LHCN-M2 (cell line): Measurements from ENCODE around the gene MEGF9. TPM values are rescaled to one million over a fixed set of nuclear protein-coding genes. Genes with fewer than 3 reads are reported as not detected.
"Not testable (repeated sequence)": the region's sequence is repeated elsewhere in the genome, so short reads cannot be mapped to it uniquely, and the experiment has no call there.

Experiments
- DNase-seq: peaks from one replicate; pipeline ENCODE4 v3.0.0-alpha.2; 2012; ENCODE audit warnings: low read depth
- total RNA-seq: library from RNA; depleted of rRNA; stranded (reverse); fragments of >200 nt; gene quantifications from 2 replicates; pipeline ENCODE4 v1.2.3, GENCODE V29; 2014

The MEGF9 gene
- total RNA-seq, 1 experiment from 2014 or later, result 9.4 TPM

GRCh38 chr9:120659676-120660075 is 54.6 kb downstream of the MEGF9 start:
- no peak for DNase-seq

- no peak for DNase-seq
Observed at GRCh38 chr9:120659209-120659608, 55.1 kb downstream of the MEGF9 start.

DNA sequence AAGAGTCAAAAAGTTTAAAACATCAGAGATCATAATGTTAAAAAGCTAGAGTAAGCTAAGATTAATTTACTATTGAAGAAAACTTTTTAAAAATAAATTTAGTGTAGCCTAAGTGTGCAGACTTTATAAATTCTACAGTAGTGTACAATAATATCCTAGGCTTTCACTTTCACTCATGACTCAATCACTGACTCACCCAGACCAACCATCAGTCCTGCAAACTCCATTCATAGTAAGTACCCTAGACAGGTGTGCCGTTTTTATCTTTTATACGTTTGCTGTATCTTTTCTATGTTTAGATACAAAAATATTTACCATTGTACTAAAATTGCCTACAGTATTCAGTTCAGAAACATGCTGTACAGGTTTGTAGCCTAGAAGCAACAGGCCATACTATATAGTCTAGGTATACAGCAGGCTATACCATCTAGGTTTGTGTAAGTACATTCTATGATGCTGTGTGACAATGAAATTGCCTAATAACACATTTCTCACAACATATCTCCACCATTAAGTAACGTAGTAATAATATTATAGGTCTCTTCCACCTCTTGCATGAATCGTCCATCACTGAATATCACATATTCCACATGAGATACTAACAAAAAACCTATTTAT is 59.2 kb downstream of the MEGF9 start:
- DNase-seq, result peak; percentile 76

GRCh38 chr9:120654272-120654671 is 60.0 kb downstream of the MEGF9 start:
- no peak for DNase-seq

DNA sequence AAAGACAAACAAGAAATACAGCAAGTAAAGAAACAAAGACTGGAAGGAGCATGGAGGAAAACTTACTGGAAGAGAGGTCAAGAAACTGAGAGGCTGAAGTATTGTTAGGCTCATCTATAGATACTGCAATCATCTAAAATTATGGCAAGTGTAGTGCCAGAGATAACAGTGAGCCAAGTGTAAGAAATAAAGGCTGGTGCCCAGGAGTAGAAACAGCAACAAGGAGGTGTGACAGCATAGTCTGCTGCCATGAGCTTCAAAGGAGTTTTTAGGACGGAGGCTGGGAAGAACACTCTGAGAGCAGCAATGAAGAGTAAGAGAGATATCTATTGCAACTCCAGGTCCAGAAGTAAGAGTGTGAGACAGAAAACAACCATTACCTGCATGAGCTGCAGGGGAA is 60.5 kb downstream of the MEGF9 start:
- DNase-seq, result no peak

GRCh38 chr9:120652934-120653333 is 61.3 kb downstream of the MEGF9 start:
- no peak for DNase-seq

GRCh38 chr9:120650352-120650751 is 63.9 kb downstream of the MEGF9 start:
- DNase-seq, result no peak

DNA sequence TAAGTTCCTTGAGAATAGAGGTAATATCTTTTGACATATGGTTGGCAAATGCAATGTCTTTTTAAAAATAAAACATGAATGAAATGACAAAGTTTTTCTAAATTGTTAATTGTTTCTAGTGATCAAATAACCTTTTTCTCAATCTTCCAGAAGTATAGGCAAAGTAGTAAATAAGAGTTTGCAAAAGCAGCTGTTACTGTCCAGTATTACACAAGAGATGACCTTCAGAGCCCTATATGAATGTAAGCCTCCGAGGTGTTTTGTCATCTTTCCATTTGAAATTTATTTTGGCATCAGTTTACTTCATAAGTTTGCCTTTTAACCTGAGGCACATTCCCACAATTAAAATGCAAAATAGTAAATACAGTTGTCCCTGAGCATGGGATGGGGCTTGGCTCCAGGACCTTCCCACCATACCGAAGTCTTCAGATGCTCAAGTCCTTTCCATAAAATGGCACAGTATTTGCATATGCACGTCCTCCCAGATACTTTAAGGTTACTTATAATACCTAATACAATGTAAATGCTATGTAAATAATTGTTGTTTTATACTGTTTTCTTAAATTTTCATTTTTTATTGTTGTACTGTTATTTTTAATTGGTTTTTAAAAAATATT is 65.6 kb downstream of the MEGF9 start:
- DNase-seq, result no peak

- no peak for DNase-seq
Observed at GRCh38 chr9:120646948-120647347, 67.3 kb downstream of the MEGF9 start.

DNA sequence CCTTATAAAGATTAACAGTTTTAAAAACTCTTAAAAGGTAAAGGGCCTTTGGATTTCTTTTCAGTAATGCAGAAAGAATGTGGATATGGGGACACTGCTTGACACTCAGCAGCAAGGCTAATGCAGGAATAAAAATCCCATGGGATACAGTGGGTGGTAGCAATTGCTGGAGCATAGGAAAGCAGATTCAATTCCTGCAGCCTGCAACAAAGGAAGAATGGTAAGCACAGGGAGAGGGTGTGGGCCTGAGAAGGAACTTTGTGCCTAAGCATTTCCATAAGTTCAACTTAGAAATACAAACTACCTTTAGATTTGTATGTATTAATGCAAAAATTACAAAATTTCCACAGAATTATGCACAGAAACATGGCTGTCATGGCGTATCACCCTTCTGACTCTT is 68.5 kb downstream of the MEGF9 start:
- no peak for DNase-seq

DNA sequence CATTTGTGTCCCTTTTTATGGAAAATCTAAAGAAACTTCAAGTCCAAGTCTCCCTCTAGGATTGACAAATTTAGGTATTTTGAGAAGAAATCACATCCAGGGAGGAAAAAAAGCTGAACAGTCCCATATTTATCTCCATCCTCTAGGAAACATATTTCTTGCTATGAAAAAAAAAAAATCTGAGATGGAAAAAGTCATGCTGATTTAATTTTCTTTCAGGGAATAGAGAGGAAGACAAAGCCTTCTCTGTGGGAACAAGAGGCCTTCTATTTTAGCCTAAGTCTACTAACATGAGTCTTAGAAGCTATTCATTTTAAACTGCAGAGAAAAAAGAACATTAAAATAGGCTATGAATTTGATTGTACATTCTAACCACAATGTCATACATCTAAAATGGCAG is 71.2 kb downstream of the MEGF9 start:
- DNase-seq, result no peak

DNA sequence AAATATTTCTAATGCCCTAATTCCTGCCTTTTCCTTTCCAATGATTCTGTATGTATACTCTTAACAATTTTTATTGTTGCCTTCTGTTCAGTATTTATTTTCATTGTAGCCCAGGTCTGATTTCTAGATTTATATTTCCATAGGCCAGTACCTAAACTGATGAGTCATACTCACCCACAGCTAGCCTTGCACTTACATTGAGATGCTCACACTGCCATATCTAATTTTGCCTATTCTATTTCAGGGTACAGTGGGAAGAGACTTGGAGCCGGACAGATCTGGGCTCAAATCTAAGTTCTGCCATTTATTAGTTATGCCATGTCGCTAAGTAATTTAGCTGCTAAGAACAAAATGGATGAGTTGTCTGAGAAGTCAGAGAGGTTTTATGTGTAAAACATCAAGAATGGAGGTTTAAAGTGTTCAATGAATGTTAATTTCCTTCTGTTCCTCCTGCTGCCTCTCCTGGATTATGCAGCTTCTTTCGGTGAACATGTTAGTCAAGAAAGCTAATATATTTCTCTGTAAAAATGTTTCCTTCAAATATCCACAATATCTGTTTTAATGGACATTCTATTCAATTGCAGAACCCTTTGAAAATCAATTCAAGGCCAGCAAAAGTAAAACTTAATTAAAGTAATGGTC is 72.0 kb downstream of the MEGF9 start:
- no peak for DNase-seq

- DNase-seq, result not testable (repeated sequence)
Observed at GRCh38 chr9:120640874-120641273, 73.4 kb downstream of the MEGF9 start.

GRCh38 chr9:120640380-120640779 is 73.9 kb downstream of the MEGF9 start:
- DNase-seq, result no peak

DNA sequence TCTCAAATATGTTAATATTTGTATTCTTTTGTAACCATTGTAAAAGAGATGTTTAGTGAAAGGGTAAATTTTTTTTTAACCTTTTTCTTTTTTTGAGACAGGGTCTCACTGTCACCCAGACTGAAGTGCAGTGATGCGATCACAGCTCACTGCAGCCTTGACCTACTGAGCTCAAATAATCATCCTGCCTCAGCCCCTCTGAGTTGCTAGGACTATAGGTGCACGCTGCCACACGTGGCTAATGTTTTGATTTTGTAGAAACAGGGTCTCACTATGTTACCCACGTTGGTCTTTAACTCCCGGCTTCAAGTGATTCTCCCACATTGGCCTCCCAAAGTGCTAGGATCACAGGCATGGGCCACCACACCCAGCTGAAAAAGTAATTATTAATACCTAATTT is 76.4 kb downstream of the MEGF9 start:
- DNase-seq, result no peak

- no peak for DNase-seq
Observed at GRCh38 chr9:120636194-120636957, 77.9 kb downstream of the MEGF9 start.

DNA sequence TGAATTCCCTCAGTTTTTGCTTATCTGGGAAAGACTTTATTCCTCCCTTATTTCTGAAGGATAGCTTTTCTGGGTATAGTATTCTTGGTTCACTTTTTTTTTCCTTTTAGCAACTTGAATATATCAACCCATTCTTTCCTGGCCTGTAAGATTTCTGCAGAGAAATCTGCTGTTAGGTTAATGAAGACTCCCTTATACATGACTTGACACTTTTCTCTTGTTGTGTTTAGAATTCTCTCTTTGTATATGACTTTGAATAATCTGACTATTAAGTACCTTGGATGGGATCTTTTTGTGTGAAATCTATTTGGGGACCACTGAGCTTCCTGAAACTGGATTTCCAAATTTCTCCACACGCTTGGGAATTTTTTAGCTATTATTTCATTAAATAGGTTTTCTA is 79.3 kb downstream of the MEGF9 start:
- no peak for DNase-seq

DNA sequence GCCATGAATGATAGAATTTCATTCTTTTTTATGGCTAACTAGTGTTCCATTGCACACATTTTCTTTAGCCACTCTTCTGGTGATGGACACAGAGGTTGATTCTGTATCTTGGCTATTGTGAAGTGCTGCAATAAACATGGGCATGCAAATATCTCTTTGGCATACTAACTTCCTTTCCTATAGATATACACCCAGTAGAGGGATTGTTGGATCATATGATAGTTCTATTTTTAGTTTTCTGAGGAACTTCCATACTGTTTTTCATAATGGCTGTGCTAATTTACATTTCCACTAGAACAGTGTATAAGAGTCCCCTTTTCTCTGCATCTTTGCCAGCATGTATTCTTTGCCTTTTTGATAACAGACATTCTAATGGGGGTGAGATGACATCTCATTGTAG is 83.9 kb downstream of the MEGF9 start:
- no peak for DNase-seq

GRCh38 chr9:120628925-120629497 is 85.3 kb downstream of the MEGF9 start:
- peak; percentile 66 for DNase-seq

DNA sequence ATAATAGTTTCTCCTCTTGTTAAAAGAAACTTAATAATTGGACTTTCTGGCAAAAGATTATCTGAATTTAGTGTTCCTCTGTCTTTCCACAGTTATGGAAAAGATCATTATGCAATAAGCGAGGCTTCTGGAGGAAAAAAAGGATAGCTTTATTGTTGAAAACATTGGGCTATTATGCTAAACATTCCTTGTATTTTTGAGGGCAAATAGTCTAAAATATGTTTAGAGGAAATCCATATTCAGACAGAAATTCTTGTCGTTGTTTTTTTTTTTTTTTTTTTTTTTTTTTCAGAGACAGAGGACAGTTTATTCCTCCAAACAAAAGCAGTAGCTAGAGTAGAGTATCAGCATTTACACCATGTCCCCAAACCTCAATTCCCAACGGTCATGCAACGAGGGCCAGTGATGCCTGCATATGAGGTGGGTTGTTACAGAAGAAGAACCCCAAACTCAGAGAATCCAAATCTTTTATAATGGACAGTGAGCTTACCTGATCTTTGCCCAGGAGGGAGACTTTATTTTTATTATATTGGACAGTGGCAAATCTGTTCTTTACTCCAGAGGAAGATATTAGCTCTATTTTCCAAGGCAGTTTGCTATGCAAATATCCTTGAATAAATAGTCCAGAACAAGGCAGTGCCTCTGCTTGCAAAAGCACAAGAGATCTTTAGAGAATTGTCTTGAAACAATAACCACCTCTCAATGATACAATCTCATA is 85.9 kb downstream of the MEGF9 start:
- DNase-seq, result no peak

- no peak for DNase-seq
Observed at GRCh38 chr9:120627073-120627472, 87.2 kb downstream of the MEGF9 start.
